HEK293 (cell line): ENCODE results near the gene FRMD4A.
A peak's percentile ranks its signal among the peaks of the same experiment; 100 is the strongest.

ENCODE experiments used
- CTCF ChIA-PET: fragments of 350-600 bp; formaldehyde crosslinking; extraction: SDS; loops from one replicate; lab custom pipeline; 2021; ENCODE audit warnings: antibody characterized with exemption; lab: Yijun Ruan, JAX
- POLR2A ChIA-PET: fragments of 300-600 bp; formaldehyde crosslinking; extraction: SDS; loops from one replicate; lab custom pipeline; 2020; ENCODE audit warnings: antibody characterized with exemption, inconsistent platforms; lab: Yijun Ruan, JAX
- H3K27ac ChIP-seq: fragments of 200-500 bp; sonication (Bioruptor generic); 2 replicates; pipeline ENCODE4 v1.5.1; 2014; ENCODE audit warnings: low read depth, low read length, control low read depth, inconsistent platforms; ENCODE audit errors: extremely low read depth
- H3K36me3 ChIP-seq, 2 experiments: fragments of 200-500 bp in 1 of 2; sonication (Bioruptor generic) in 1 of 2; 1 replicate in 1 of 2; 2 replicates in 1 of 2; pipeline ENCODE4 v1.5.1; 2014 to 2017; ENCODE audit warnings: inconsistent platforms in 2 of 2, low read length in 2 of 2; ENCODE audit not compliant: control insufficient read depth in 2 of 2, insufficient read depth in 1 of 2
- H3K4me1 ChIP-seq: fragments of 200-500 bp; sonication (Bioruptor generic); 2 replicates; pipeline ENCODE4 v1.5.1; 2014; ENCODE audit warnings: mild to moderate bottlenecking, low read length, inconsistent platforms; ENCODE audit not compliant: control insufficient read depth, insufficient read depth
- H3K4me3 ChIP-seq: 2 replicates; pipeline ENCODE4 v1.5.1; 2011; ENCODE audit warnings: low read depth, mild to moderate bottlenecking, control low read depth, low read length, moderate library complexity
- H3K9me3 ChIP-seq: fragments of 200-500 bp; sonication (Bioruptor generic); 2 replicates; pipeline ENCODE4 v1.5.1; 2014; ENCODE audit warnings: low read depth, low read length, inconsistent platforms; ENCODE audit not compliant: control insufficient read depth, insufficient read depth
- HIC1 ChIP-seq: fragments of 450-650 bp; formaldehyde crosslinking; IDR thresholded peaks from 2 replicates; pipeline ENCODE4 v1.5.1; 2016; ENCODE audit warnings: missing biosample characterization, missing genetic modification characterization
- HOXD13 ChIP-seq: sonication (generic); formaldehyde crosslinking; IDR thresholded peaks from 2 replicates; pipeline ENCODE4 v1.8.0; 2022; ENCODE audit warnings: missing genetic modification reagents, borderline replicate concordance
- KLF10 ChIP-seq: fragments of 450-650 bp; IDR thresholded peaks from 2 replicates; pipeline ENCODE4 v1.5.1; 2018; ENCODE audit warnings: missing biosample characterization, mild to moderate bottlenecking, missing genetic modification characterization
- KLF16 ChIP-seq: fragments of 450-650 bp; formaldehyde crosslinking; IDR thresholded peaks from 2 replicates; pipeline ENCODE4 v1.5.1; 2017; ENCODE audit warnings: missing biosample characterization, missing genetic modification characterization
- KLF9 ChIP-seq: fragments of 450-650 bp; formaldehyde crosslinking; IDR thresholded peaks from 2 replicates; pipeline ENCODE4 v1.5.1; 2016; ENCODE audit warnings: missing biosample characterization, missing genetic modification characterization, low read depth
- MYNN ChIP-seq: fragments of 450-650 bp; formaldehyde crosslinking; IDR thresholded peaks from 2 replicates; pipeline ENCODE4 v1.5.1; 2016; ENCODE audit warnings: missing biosample characterization, missing genetic modification characterization, borderline replicate concordance
- OSR2 ChIP-seq: fragments of 450-650 bp; formaldehyde crosslinking; IDR thresholded peaks from 2 replicates; pipeline ENCODE4 v1.5.1; 2016; ENCODE audit warnings: missing biosample characterization, missing genetic modification characterization
- SCRT2 ChIP-seq: fragments of 450-650 bp; formaldehyde crosslinking; IDR thresholded peaks from 2 replicates; pipeline ENCODE4 v1.5.1; 2016; ENCODE audit warnings: missing biosample characterization, missing genetic modification characterization
- TRIM28 ChIP-seq: IDR thresholded peaks from 2 replicates; pipeline ENCODE4 v1.6.1; 2011; ENCODE audit warnings: low read length, control low read depth, borderline replicate concordance
- ZNF10 ChIP-seq: fragments of 450-650 bp; formaldehyde crosslinking; IDR thresholded peaks from 2 replicates; pipeline ENCODE4 v1.5.1; 2017; ENCODE audit warnings: missing biosample characterization, missing genetic modification characterization
- ZNF138 ChIP-seq: fragments of 450-650 bp; formaldehyde crosslinking; IDR thresholded peaks from 2 replicates; pipeline ENCODE4 v1.5.1; 2016; ENCODE audit warnings: missing biosample characterization, missing genetic modification characterization, borderline replicate concordance
- ZNF169 ChIP-seq: fragments of 450-650 bp; formaldehyde crosslinking; IDR thresholded peaks from 2 replicates; pipeline ENCODE4 v1.5.1; 2016; ENCODE audit warnings: missing biosample characterization, missing genetic modification characterization
- ZNF2 ChIP-seq: fragments of 450-650 bp; formaldehyde crosslinking; IDR thresholded peaks from 2 replicates; pipeline ENCODE4 v1.5.1; 2016; ENCODE audit warnings: missing biosample characterization, missing genetic modification characterization
- ZNF221 ChIP-seq: fragments of 450-650 bp; formaldehyde crosslinking; IDR thresholded peaks from 2 replicates; pipeline ENCODE4 v1.5.1; 2017; ENCODE audit warnings: missing biosample characterization, missing genetic modification characterization, borderline replicate concordance
- ZNF223 ChIP-seq: fragments of 450-650 bp; formaldehyde crosslinking; IDR thresholded peaks from 2 replicates; pipeline ENCODE4 v1.5.1; 2016; ENCODE audit warnings: missing biosample characterization, missing genetic modification characterization
- ZNF24 ChIP-seq: fragments of 450-650 bp; formaldehyde crosslinking; IDR thresholded peaks from 2 replicates; pipeline ENCODE4 v1.5.1; 2016; ENCODE audit warnings: missing biosample characterization, missing genetic modification characterization
- ZNF274 ChIP-seq, 2 experiments: fragments of 200-500 bp in 1 of 2; fragments of 450-650 bp in 1 of 2; sonication (Bioruptor generic) in 1 of 2; formaldehyde crosslinking in 1 of 2; IDR thresholded peaks; 2 replicates each; pipeline versions ENCODE4 v1.5.1 to v1.6.1; 2014 to 2016; ENCODE audit warnings: borderline replicate concordance in 1 of 2, inconsistent platforms in 1 of 2, low read length in 1 of 2, missing biosample characterization in 1 of 2, missing genetic modification characterization in 1 of 2
- ZNF280D ChIP-seq: fragments of 450-650 bp; formaldehyde crosslinking; IDR thresholded peaks from 2 replicates; pipeline ENCODE4 v1.5.1; 2016; ENCODE audit warnings: missing biosample characterization, missing genetic modification characterization
- ZNF302 ChIP-seq: fragments of 450-650 bp; formaldehyde crosslinking; IDR thresholded peaks from 2 replicates; pipeline ENCODE4 v1.5.1; 2016; ENCODE audit warnings: missing biosample characterization, missing genetic modification characterization, low read depth
- ZNF341 ChIP-seq: fragments of 450-650 bp; formaldehyde crosslinking; IDR thresholded peaks from 2 replicates; pipeline ENCODE4; 2016; ENCODE audit warnings: low read depth, missing biosample characterization, missing genetic modification characterization
- ZNF404 ChIP-seq: fragments of 450-650 bp; formaldehyde crosslinking; IDR thresholded peaks from 2 replicates; pipeline ENCODE4 v1.5.1; 2017; ENCODE audit warnings: missing biosample characterization, missing genetic modification characterization
- ZNF548 ChIP-seq: fragments of 450-650 bp; formaldehyde crosslinking; IDR thresholded peaks from 2 replicates; pipeline ENCODE4 v1.5.1; 2016; ENCODE audit warnings: missing biosample characterization, missing genetic modification characterization
- ZNF580 ChIP-seq: fragments of 450-650 bp; formaldehyde crosslinking; IDR thresholded peaks from 2 replicates; pipeline ENCODE4 v1.5.1; 2016; ENCODE audit warnings: missing biosample characterization, missing genetic modification characterization
- ZNF639 ChIP-seq: fragments of 450-650 bp; formaldehyde crosslinking; IDR thresholded peaks from 2 replicates; pipeline ENCODE4 v1.5.1; 2016; ENCODE audit warnings: missing biosample characterization, missing genetic modification characterization
- ZNF654 ChIP-seq: fragments of 450-650 bp; formaldehyde crosslinking; IDR thresholded peaks from 2 replicates; pipeline ENCODE4 v1.5.1; 2016; ENCODE audit warnings: low read depth, missing biosample characterization, missing genetic modification characterization
- ZNF776 ChIP-seq: fragments of 450-650 bp; formaldehyde crosslinking; IDR thresholded peaks from 2 replicates; pipeline ENCODE4 v1.5.0; 2017; ENCODE audit warnings: missing biosample characterization, missing genetic modification characterization, borderline replicate concordance

Gene FRMD4A

GRCh38 chr10:14077430-14077829 lies 253.3 kb downstream of the FRMD4A start:
- H3K27ac ChIP-seq, result no peak overlapping the region
- TF ChIP-seq ZNF138 (no peak), ZNF341 (tag by site-specific recombination) (no peak), KLF16 (tag by site-specific recombination) (no peak), ZNF10 (no peak), ZNF2 (no peak), ZNF24 (tag by site-specific recombination) (no peak), ZNF274 (IDR thresholded peaks at IDR 0.05; ENCODE audit: low read length) (no peak), ZNF274 (tag by site-specific recombination; IDR thresholded peaks at IDR 0.05; ENCODE audit: borderline replicate concordance) (no peak), TRIM28 (no peak), SCRT2 (tag by site-specific recombination) (no peak), KLF9 (tag by site-specific recombination) (no peak), OSR2 (tag by site-specific recombination) (no peak), MYNN (tag by site-specific recombination) (no peak), ZNF169 (tag by site-specific recombination) (no peak), KLF10 (tag by site-specific recombination) (no peak), ZNF221 (tag by site-specific recombination) (no peak), ZNF654 (tag by site-specific recombination) (no peak), ZNF223 (tag by site-specific recombination) (no peak)
- TF ChIP-seq, all 188 proteins: peak for 0
- POLR2A ChIA-PET, result no interaction called here
- Histone ChIP-seq H3K36me3 (no peaks in the 10 kb centered on the region), H3K9me3 (no peaks in the 10 kb centered on the region), H3K4me3 (no peak overlapping the region), H3K4me1 (peaks cover 4% of the 10 kb centered on the region)
- CTCF ChIA-PET, result interaction anchor here (1.4 kb wide), 1 partner anchor 13 kb away, joined by 3 read pairs; no protein-coding TSS in a partner anchor

GRCh38 chr10:14074062-14074884 lies 256.5 kb downstream of the FRMD4A start:
- no peaks in the 10 kb centered on the region for H3K36me3 ChIP-seq
- ChIA-PET POLR2A (interaction anchor here (1.0 to 1.1 kb wide), 2 partner anchors 10 to 112 kb away, joined by 3 to 4 read pairs; no protein-coding TSS in a partner anchor), CTCF (interaction anchor here (0.5 to 1.7 kb wide), 4 partner anchors 11 to 41 kb away, joined by 3 to 4 read pairs (median 4); no protein-coding TSS in a partner anchor)
- no peak overlapping the region for H3K27ac ChIP-seq
- H3K9me3 ChIP-seq, result no peaks in the 10 kb centered on the region
- peak overlapping the region; percentile 17 for H3K4me3 ChIP-seq
- H3K4me1 ChIP-seq, result peaks cover 4% of the 10 kb centered on the region
- TF ChIP-seq ZNF776 (tag by site-specific recombination), result no peak
- no peak for TF ChIP-seq ZNF580 (tag by site-specific recombination)
- TF ChIP-seq ZNF280D (tag by site-specific recombination), result no peak
- no peak for TF ChIP-seq ZNF404
- peak; percentile 77 for TF ChIP-seq ZNF24 (tag by site-specific recombination)
- no peak for TF ChIP-seq HOXD13 (CRISPR knock-in tag)
- TF ChIP-seq ZNF302 (tag by site-specific recombination), result no peak
- no peak for TF ChIP-seq ZNF548 (tag by site-specific recombination)
- no peak for TF ChIP-seq ZNF639 (tag by site-specific recombination)
- TF ChIP-seq HIC1, result no peak
